NCI-H526 treated with DMSO at 0.1 percent for 48 hours (cell line): ENCODE results near the gene STEAP1.
A peak's percentile ranks its signal among the peaks of the same experiment; 100 is the strongest.
"Not testable (repeated sequence)": the region's sequence is repeated elsewhere in the genome, so short reads cannot be mapped to it uniquely, and the experiment has no call there.

Source experiments
- DNase-seq: peaks from one replicate; lab custom pipeline; 2025; lab: John Stamatoyannopoulos, UW

Gene STEAP1

GRCh38 chr7:90173127-90173844 is 19.0 kb downstream of the STEAP1 start:
- no peak for DNase-seq

GRCh38 chr7:90175667-90176066 is 21.4 kb downstream of the STEAP1 start:
- DNase-seq: no peak

- no peak for DNase-seq
Observed at GRCh38 chr7:90176195-90176594, 21.9 kb downstream of the STEAP1 start.

- no peak for DNase-seq
Observed at GRCh38 chr7:90178166-90178565, 23.9 kb downstream of the STEAP1 start.

- no peak for DNase-seq
Observed at GRCh38 chr7:90178679-90179278, 24.5 kb downstream of the STEAP1 start.

- no peak for DNase-seq
Observed at GRCh38 chr7:90180011-90180585, 25.8 kb downstream of the STEAP1 start.

- no peak for DNase-seq
Observed at GRCh38 chr7:90180649-90181048, 26.4 kb downstream of the STEAP1 start.

GRCh38 chr7:90181485-90181884 is 27.2 kb downstream of the STEAP1 start:
- DNase-seq: no peak

- not testable (repeated sequence) for DNase-seq
Observed at GRCh38 chr7:90186290-90186689, 32.0 kb downstream of the STEAP1 start.

GRCh38 chr7:90187507-90188050 is 33.3 kb downstream of the STEAP1 start:
- no peak for DNase-seq

- no peak for DNase-seq
Observed at GRCh38 chr7:90188281-90188680, 34.0 kb downstream of the STEAP1 start.

- no peak for DNase-seq
Observed at GRCh38 chr7:90190995-90191394, 36.7 kb downstream of the STEAP1 start.

GRCh38 chr7:90191648-90192047 is 37.4 kb downstream of the STEAP1 start:
- DNase-seq: no peak

- DNase-seq: no peak
Observed at GRCh38 chr7:90192876-90193750, 38.8 kb downstream of the STEAP1 start.

- no peak for DNase-seq
Observed at GRCh38 chr7:90194911-90195809, 40.9 kb downstream of the STEAP1 start.

GRCh38 chr7:90201500-90202195 is 47.4 kb downstream of the STEAP1 start:
- no peak for DNase-seq

- no peak for DNase-seq
Observed at GRCh38 chr7:90207956-90208355, 53.7 kb downstream of the STEAP1 start.

- DNase-seq: peak; percentile 81
Observed at GRCh38 chr7:90209776-90210175, 55.5 kb downstream of the STEAP1 start.

GRCh38 chr7:90210475-90210874 is 56.2 kb downstream of the STEAP1 start:
- peak; percentile 13 for DNase-seq

GRCh38 chr7:90210981-90211380 is 56.7 kb downstream of the STEAP1 start:
- DNase-seq: no peak
